K562 (cell line): ENCODE results near the gene C11orf52. TPM values are rescaled to one million over a fixed set of nuclear protein-coding genes. Genes with fewer than 3 reads are reported as not detected.
A peak's percentile ranks its signal among the peaks of the same experiment; 100 is the strongest.

Experiments
- ARID1B ChIP-seq: fragments of 450-650 bp; IDR thresholded peaks from 2 replicates; pipeline ENCODE4 v1.6.1; 2016; ENCODE audit warnings: antibody characterized with exemption, mild to moderate bottlenecking, inconsistent platforms
- CREM ChIP-seq: IDR thresholded peaks from 2 replicates; pipeline ENCODE4 v1.6.1; 2014; ENCODE audit warnings: antibody characterized with exemption, low read depth
- CTBP1 ChIP-seq: fragments of 450-650 bp; IDR thresholded peaks from 2 replicates; pipeline ENCODE4 v1.6.1; 2016; ENCODE audit warnings: borderline replicate concordance
- ETV5 ChIP-seq: sonication (generic); formaldehyde crosslinking; IDR thresholded peaks from 2 replicates; pipeline ENCODE4 v1.4.0; 2020; ENCODE audit warnings: low read depth, mild to moderate bottlenecking, missing genetic modification reagents
- FOSL1 ChIP-seq: fragments of 200-800 bp; sonication (Bioruptor generic); conservative IDR thresholded peaks from 2 replicates; pipeline ENCODE4 v1.6.1; 2016; ENCODE audit warnings: missing genetic modification characterization, missing compliant biosample characterization
- FOXM1 ChIP-seq, 2 experiments: fragments of 450-650 bp in 1 of 2; sonication (generic) in 1 of 2; formaldehyde crosslinking in 1 of 2; IDR thresholded peaks; 2 replicates each; pipeline versions ENCODE4 v1.6.1 to v1.9.0; 2017 to 2022; ENCODE audit warnings: low read depth in 2 of 2, mild to moderate bottlenecking in 2 of 2, missing genetic modification reagents in 1 of 2, moderate library complexity in 1 of 2
- HMG20B ChIP-seq: fragments of 250-450 bp; sonication (Bioruptor Pico); IDR thresholded peaks from 2 replicates; pipeline ENCODE4 v1.5.0; 2021; ENCODE audit warnings: mild to moderate bottlenecking
- JUND ChIP-seq, 2 experiments: IDR thresholded peaks; 2 replicates in 1 of 2; 3 replicates in 1 of 2; pipeline ENCODE4 v1.6.1; 2011; ENCODE audit warnings: borderline replicate concordance in 2 of 2, low read depth in 2 of 2, low read length in 2 of 2, improper control_type of control experiment in 1 of 2, missing biosample characterization in 1 of 2, missing genetic modification characterization in 1 of 2, missing genetic modification reagents in 1 of 2
- KDM2B ChIP-seq: fragments of 250-450 bp; sonication (Bioruptor Pico); IDR thresholded peaks from 2 replicates; pipeline ENCODE4 v1.8.0; 2021; ENCODE audit warnings: mild to moderate bottlenecking, moderate library complexity
- KLF1 ChIP-seq: fragments of 450-650 bp; IDR thresholded peaks from 2 replicates; pipeline ENCODE4 v1.6.1; 2016; ENCODE audit warnings: missing genetic modification characterization, missing compliant biosample characterization
- MTA3 ChIP-seq: fragments of 450-650 bp; formaldehyde crosslinking; IDR thresholded peaks from 2 replicates; pipeline ENCODE4 v1.6.1; 2017; ENCODE audit warnings: mild to moderate bottlenecking, borderline replicate concordance
- NCOA1 ChIP-seq: fragments of 450-650 bp; IDR thresholded peaks from 2 replicates; pipeline ENCODE4 v1.6.1; 2016; ENCODE audit warnings: low read depth
- NR1H2 ChIP-seq: sonication (generic); formaldehyde crosslinking; IDR thresholded peaks from 2 replicates; pipeline ENCODE4 v1.4.0; 2020; ENCODE audit warnings: mild to moderate bottlenecking, missing genetic modification reagents
- NRF1 ChIP-seq, 2 experiments: fragments of 450-650 bp; IDR thresholded peaks in 1 of 2; conservative IDR thresholded peaks in 1 of 2; 2 replicates each; pipeline ENCODE4 v1.6.1; 2014; ENCODE audit warnings: mild to moderate bottlenecking in 2 of 2
- SPI1 ChIP-seq: IDR thresholded peaks from 2 replicates; pipeline ENCODE4 v1.6.1; 2011; ENCODE audit warnings: low read depth, low read length, control low read depth, borderline replicate concordance
- TEAD2 ChIP-seq: fragments of 450-650 bp; IDR thresholded peaks from 2 replicates; pipeline ENCODE4 v1.6.1; 2016; ENCODE audit warnings: missing genetic modification characterization, control low read depth, missing compliant biosample characterization
- ZKSCAN8 ChIP-seq: fragments of 200-800 bp; sonication (Bioruptor generic); IDR thresholded peaks from 2 replicates; pipeline ENCODE4 v1.6.1; 2016; ENCODE audit warnings: missing genetic modification characterization, missing compliant biosample characterization
- ZNF583 ChIP-seq: fragments of 250-450 bp; sonication (Bioruptor Pico); IDR thresholded peaks from 2 replicates; pipeline ENCODE4 v1.4.0; 2020
- polyA plus RNA-seq, 8 experiments: library from polyadenylated mRNA; depleted of rRNA in 4 of 8; stranded (reverse) in 5 of 8; unstranded in 3 of 8; fragments of >200 nt; fragmentation: Nextera tagmentation in 2 of 8; fragmentation: Illumina TruSeq in 1 of 8; extraction: Ambion mirVana in 2 of 8; extraction: Trizol in 1 of 8; gene quantifications; 2 replicates each; pipeline versions ENCODE4 v1.2.1 to v1.2.3, GENCODE V29; 2011 to 2014; ENCODE audit warnings: inconsistent platforms in 1 of 8, missing spikeins in 1 of 8
- total RNA-seq, 7 experiments: library from RNA; depleted of rRNA in 6 of 7; stranded (reverse); fragments of >200 nt in 6 of 7; fragmentation: Illumina TruSeq in 2 of 7; extraction: Trizol in 2 of 7; gene quantifications; 2 replicates each; pipeline versions ENCODE4 v1.2.1 to v1.2.3, GENCODE V29; 2011 to 2021; ENCODE audit warnings: low replicate concordance in 1 of 7
- TF ChIP-seq, protein P1 (sequence below): sonication (generic); IDR thresholded peaks from 2 replicates; pipeline ENCODE4 v1.6.1; 2016
- TF ChIP-seq, protein P2 (sequence below): fragments of 450-650 bp; formaldehyde crosslinking; IDR thresholded peaks from 2 replicates; pipeline ENCODE4 v1.4.0; 2020; ENCODE audit warnings: mild to moderate bottlenecking, moderate library complexity

C11orf52 gene
- total and polyA plus RNA-seq, 9 of the 15 experiments (the other 6 are each of a cell fraction or from before 2014, with no cell fraction given): 0.29 to 2.9 (median 1.0) TPM

DNA sequence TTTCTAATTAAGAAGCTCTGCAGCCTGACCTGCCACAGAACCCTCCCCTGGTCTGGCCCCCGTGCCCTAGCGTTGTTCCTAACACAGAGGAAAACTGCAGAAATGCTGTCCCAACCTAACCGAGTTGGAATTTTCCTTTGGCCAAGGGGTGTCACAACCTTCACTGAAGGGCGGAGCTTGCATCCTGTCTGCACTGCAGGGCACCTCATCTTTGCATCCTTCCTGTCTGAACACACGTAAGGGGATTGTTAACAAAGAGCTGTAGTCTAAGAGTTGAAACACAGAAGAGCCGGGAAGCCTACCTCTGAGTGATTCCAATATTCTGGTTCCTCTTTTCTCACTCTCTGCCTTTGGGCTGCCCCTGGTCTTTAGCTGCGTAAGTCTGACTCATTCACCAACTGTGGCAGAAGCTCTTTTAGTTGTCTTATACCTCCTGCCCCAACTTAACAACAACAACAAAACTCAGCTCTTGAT is 20.0 kb downstream of the C11orf52 start (continued):
- TF ChIP-seq FOXM1 (IDR thresholded peaks at IDR 0.05; ENCODE audit: low read depth): no peak
- no peak for TF ChIP-seq FOXM1 (CRISPR knock-in tag; IDR thresholded peaks at IDR 0.05; ENCODE audit: low read depth)
- TF ChIP-seq, protein P1, sequence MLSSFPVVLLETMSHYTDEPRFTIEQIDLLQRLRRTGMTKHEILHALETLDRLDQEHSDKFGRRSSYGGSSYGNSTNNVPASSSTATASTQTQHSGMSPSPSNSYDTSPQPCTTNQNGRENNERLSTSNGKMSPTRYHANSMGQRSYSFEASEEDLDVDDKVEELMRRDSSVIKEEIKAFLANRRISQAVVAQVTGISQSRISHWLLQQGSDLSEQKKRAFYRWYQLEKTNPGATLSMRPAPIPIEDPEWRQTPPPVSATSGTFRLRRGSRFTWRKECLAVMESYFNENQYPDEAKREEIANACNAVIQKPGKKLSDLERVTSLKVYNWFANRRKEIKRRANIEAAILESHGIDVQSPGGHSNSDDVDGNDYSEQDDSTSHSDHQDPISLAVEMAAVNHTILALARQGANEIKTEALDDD: peak; percentile 48; the same call in 1 of the 2 replicates
- peak; percentile 83 for TF ChIP-seq JUND (IDR thresholded peaks at IDR 0.05; ENCODE audit: borderline replicate concordance, low read depth, low read length)
- peak; percentile 78; the same call in 2 of the 3 replicates for TF ChIP-seq JUND (tag; IDR thresholded peaks at IDR 0.05; ENCODE audit: borderline replicate concordance, low read depth, low read length)
- TF ChIP-seq KDM2B (CRISPR knock-in tag): no peak
- TF ChIP-seq CREM: 0 out of 2 replicates have a peak, but pooled peaks have one; percentile 29
- no peak for TF ChIP-seq KLF1 (tag)
- peak; percentile 46 to 62; a peak in 3 of 4 replicates for TF ChIP-seq NRF1 (conservative IDR thresholded peaks at IDR 0.05 in 1 of 2, IDR thresholded peaks at IDR 0.05 in 1 of 2)
- TF ChIP-seq ZNF583 (CRISPR knock-in tag): no peak
- TF ChIP-seq ZKSCAN8 (CRISPR knock-in tag): no peak
- TF ChIP-seq ETV5: peak; percentile 39; the same call in 1 of the 2 replicates
- TF ChIP-seq SPI1: peak; percentile 84
- TF ChIP-seq TEAD2 (tag): no peak
- 0 out of 2 replicates have a peak, but pooled peaks have one; percentile 55 for TF ChIP-seq NR1H2 (CRISPR knock-in tag)
- TF ChIP-seq CTBP1: peak; percentile 55
- peak; percentile 47; the same call in 1 of the 2 replicates for TF ChIP-seq ARID1B
- TF ChIP-seq HMG20B (CRISPR knock-in tag): no peak
- TF ChIP-seq NCOA1: no peak
- TF ChIP-seq, protein P2, sequence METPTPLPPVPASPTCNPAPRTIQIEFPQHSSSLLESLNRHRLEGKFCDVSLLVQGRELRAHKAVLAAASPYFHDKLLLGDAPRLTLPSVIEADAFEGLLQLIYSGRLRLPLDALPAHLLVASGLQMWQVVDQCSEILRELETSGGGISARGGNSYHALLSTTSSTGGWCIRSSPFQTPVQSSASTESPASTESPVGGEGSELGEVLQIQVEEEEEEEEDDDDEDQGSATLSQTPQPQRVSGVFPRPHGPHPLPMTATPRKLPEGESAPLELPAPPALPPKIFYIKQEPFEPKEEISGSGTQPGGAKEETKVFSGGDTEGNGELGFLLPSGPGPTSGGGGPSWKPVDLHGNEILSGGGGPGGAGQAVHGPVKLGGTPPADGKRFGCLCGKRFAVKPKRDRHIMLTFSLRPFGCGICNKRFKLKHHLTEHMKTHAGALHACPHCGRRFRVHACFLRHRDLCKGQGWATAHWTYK: no peak
- TF ChIP-seq FOSL1 (tag): peak; percentile 90
- TF ChIP-seq MTA3: 0 out of 2 replicates have a peak, but pooled peaks have one; percentile 20
- TF ChIP-seq, all 486 proteins: peak for 22
